Measurements from ENCODE around the gene CALN1. TPM values are rescaled to one million over a fixed set of nuclear protein-coding genes. Genes with fewer than 3 reads are reported as not detected.
"Not testable (repeated sequence)": the region's sequence is repeated elsewhere in the genome, so short reads cannot be mapped to it uniquely, and the experiment has no call there.

CALN1 gene
- total RNA-seq, 1 experiment from 2014 or later = not detected

- DNase-seq (ENCODE audit: extremely low read depth, low read depth) = no peak
Measured at GRCh38 chr7:72111086-72111485, 301.1 kb downstream of the CALN1 start.

GRCh38 chr7:72109566-72109965 lies 302.6 kb downstream of the CALN1 start:
- no peak for DNase-seq (ENCODE audit: extremely low read depth, low read depth)

- no peak for DNase-seq (ENCODE audit: extremely low read depth, low read depth)
Measured at GRCh38 chr7:72106405-72106804, 305.7 kb downstream of the CALN1 start.

- DNase-seq (ENCODE audit: extremely low read depth, low read depth) = no peak
Measured at GRCh38 chr7:72101444-72101843, 310.7 kb downstream of the CALN1 start.

GRCh38 chr7:72099784-72100183 lies 312.4 kb downstream of the CALN1 start:
- no peak for DNase-seq (ENCODE audit: extremely low read depth, low read depth)

- no peak for DNase-seq (ENCODE audit: extremely low read depth, low read depth)
Measured at GRCh38 chr7:72098807-72099580, 313.1 kb downstream of the CALN1 start.

GRCh38 chr7:72097226-72097625 lies 314.9 kb downstream of the CALN1 start:
- no peak for DNase-seq (ENCODE audit: extremely low read depth, low read depth)

- no peak for DNase-seq (ENCODE audit: extremely low read depth, low read depth)
Measured at GRCh38 chr7:72092769-72093168, 319.4 kb downstream of the CALN1 start.

- no peak for DNase-seq (ENCODE audit: extremely low read depth, low read depth)
Measured at GRCh38 chr7:72087926-72088325, 324.2 kb downstream of the CALN1 start.

GRCh38 chr7:72080865-72081510 lies 331.1 kb downstream of the CALN1 start:
- DNase-seq (ENCODE audit: extremely low read depth, low read depth) = no peak

- DNase-seq (ENCODE audit: extremely low read depth, low read depth) = no peak
Measured at GRCh38 chr7:72080341-72080766, 331.8 kb downstream of the CALN1 start.

- no peak for DNase-seq (ENCODE audit: extremely low read depth, low read depth)
Measured at GRCh38 chr7:72078856-72079255, 333.3 kb downstream of the CALN1 start.

- no peak for DNase-seq (ENCODE audit: extremely low read depth, low read depth)
Measured at GRCh38 chr7:72078301-72078700, 333.8 kb downstream of the CALN1 start.

GRCh38 chr7:72077786-72078185 lies 334.4 kb downstream of the CALN1 start:
- DNase-seq (ENCODE audit: extremely low read depth, low read depth) = no peak

GRCh38 chr7:72072901-72073300 lies 339.2 kb downstream of the CALN1 start:
- no peak for DNase-seq (ENCODE audit: extremely low read depth, low read depth)

GRCh38 chr7:72069263-72069662 lies 342.9 kb downstream of the CALN1 start:
- DNase-seq (ENCODE audit: extremely low read depth, low read depth) = no peak

GRCh38 chr7:72065764-72066163 lies 346.4 kb downstream of the CALN1 start:
- DNase-seq (ENCODE audit: extremely low read depth, low read depth) = not testable (repeated sequence)

GRCh38 chr7:72064916-72065315 lies 347.2 kb downstream of the CALN1 start:
- DNase-seq (ENCODE audit: extremely low read depth, low read depth) = no peak

- no peak for DNase-seq (ENCODE audit: extremely low read depth, low read depth)
Measured at GRCh38 chr7:72063330-72063729, 348.8 kb downstream of the CALN1 start.

- no peak for DNase-seq (ENCODE audit: extremely low read depth, low read depth)
Measured at GRCh38 chr7:72062666-72063065, 349.5 kb downstream of the CALN1 start.

GRCh38 chr7:72059925-72060324 lies 352.2 kb downstream of the CALN1 start:
- DNase-seq (ENCODE audit: extremely low read depth, low read depth) = no peak

GRCh38 chr7:72058579-72058978 lies 353.6 kb downstream of the CALN1 start:
- no peak for DNase-seq (ENCODE audit: extremely low read depth, low read depth)

Data from NCI-H460 (cell line).